GM12865 (cell line): ENCODE measurements around the gene PCBD2.
"Not testable (repeated sequence)": the region's sequence is repeated elsewhere in the genome, so short reads cannot be mapped to it uniquely, and the experiment has no call there.

Source experiments
- DNase-seq: peaks from one replicate; pipeline ENCODE4 v3.0.0; 2010; ENCODE audit warnings: low read depth
- H3K4me3 ChIP-seq: 2 replicates; pipeline ENCODE4 v1.5.1; 2011; ENCODE audit warnings: mild to moderate bottlenecking, low read depth, low read length, control low read depth
- CTCF ChIP-seq: IDR thresholded peaks from 2 replicates; pipeline ENCODE4 v1.5.1; 2011; ENCODE audit warnings: low read length, control low read depth, low read depth, inconsistent platforms; ENCODE audit not compliant: insufficient read depth; ENCODE audit errors: missing control alignments

The PCBD2 gene

DNA sequence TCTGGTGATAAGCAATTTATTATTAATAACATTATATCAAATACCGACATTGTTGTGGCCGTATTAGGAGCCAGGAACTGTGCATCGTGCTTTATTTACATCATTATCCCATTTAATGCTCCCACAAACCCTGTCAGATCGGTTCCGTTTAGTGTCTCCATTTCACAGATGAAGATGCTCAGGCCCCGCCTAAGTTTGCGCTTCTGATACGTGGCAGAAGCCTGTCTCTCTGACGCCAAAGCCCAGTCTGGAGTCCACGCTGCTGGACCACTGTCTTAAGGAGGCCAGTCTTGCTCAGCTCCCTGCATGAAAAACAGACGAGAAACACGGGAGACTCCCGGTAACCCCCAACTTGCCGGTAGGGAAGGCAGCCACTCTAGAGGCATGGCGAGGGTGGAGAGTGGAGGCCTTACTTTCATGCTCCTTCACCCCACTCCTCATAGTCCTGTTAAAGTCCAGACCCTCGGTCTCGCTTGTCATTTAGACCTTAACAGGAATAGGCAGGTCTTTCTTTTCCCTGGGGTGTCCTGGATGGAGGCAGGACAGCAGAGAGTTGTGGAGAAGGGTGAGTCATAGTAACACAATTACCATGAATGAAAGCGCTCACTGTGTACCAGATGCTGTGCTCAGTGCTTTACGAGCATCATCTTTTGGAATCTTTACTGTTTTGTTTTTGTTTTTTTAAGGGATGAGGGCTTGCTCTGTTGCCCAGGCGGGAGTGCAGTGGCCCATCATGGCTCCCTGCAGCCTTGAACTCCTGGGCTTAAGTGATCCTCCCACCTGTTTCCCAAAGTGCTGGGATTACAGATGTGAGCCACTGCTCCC is 29.9 kb upstream of the PCBD2 start:
- H3K4me3 ChIP-seq, result peak overlapping the region; percentile 95
- TF ChIP-seq CTCF, result no peak
- peak; percentile 73 for DNase-seq

- H3K4me3 ChIP-seq, result no peak overlapping the region
- DNase-seq, result peak; percentile 69
- TF ChIP-seq CTCF, result no peak
Measured at GRCh38 chr5:134877159-134877558, 27.8 kb upstream of the PCBD2 start.

DNA sequence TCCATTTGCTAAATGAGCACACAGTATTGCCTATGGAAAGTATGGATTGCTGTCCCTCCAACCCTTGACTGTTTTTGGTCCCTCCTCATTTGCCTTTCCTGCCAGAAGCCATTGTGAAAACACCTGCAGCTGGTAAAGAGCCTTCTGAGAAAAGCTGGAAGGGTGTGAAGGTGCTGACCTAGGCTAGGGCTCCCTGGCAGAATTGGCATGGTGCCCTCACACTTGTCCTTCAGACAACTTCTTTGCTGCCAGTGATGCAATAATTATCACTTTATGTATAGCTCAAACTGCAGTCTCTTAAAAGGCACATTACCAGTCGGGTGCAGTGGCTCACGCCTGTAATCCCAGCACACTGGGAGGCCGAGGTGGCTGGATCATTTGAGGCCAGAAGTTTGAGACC is 26.5 kb upstream of the PCBD2 start:
- no peak for TF ChIP-seq CTCF
- H3K4me3 ChIP-seq, result no peak overlapping the region
- no peak for DNase-seq

DNA sequence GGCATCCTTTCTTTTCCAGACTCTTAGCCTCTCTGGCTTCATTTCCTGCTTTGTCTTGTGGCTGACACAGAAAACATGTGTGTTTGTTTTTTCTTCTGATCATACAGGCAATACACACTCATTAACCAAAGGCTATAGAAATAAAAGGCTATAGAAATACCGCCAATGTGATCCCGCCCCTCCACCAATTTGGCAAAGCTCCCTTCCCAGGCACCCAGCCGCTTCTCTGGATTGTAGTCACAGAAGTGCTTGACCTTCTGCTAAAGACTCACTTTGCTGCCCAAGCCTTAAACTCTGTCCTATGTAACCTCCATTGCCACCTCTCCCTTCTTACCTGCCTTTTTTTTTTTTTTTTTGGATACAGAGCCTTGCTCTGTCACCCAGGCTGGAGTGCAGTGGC is 25.5 kb upstream of the PCBD2 start:
- no peak for TF ChIP-seq CTCF
- no peak for DNase-seq
- H3K4me3 ChIP-seq, result no peak overlapping the region

- H3K4me3 ChIP-seq, DNase-seq: not testable (repeated sequence)
Measured at GRCh38 chr5:134880937-134881336, 24.0 kb upstream of the PCBD2 start.

- not testable (repeated sequence) for DNase-seq, H3K4me3 ChIP-seq
Measured at GRCh38 chr5:134881711-134882110, 23.2 kb upstream of the PCBD2 start.

DNA sequence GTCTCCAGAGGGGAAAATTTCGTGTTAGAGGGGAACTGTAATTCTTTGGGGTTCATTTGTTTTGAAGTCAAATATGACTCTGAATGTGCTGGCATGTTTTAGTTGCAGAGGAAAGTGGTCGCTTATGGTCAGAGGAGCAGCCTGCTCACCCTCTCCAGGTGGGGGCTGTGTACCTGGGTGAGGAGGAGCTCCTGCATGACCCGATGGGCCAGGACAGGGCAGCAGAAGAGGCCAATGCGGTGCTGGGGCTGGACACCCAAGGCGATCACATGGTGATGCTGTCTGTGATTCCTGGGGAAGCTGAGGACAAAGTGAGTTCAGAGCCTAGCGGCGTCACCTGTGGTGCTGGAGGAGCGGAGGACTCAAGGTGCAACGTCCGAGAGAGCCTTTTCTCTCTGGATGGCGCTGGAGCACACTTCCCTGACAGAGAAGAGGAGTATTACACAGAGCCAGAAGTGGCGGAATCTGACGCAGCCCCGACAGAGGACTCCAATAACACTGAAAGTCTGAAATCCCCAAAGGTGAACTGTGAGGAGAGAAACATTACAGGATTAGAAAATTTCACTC is 17.3 kb upstream of the PCBD2 start:
- H3K4me3 ChIP-seq, result no peak overlapping the region
- no peak for TF ChIP-seq CTCF
- no peak for DNase-seq

DNA sequence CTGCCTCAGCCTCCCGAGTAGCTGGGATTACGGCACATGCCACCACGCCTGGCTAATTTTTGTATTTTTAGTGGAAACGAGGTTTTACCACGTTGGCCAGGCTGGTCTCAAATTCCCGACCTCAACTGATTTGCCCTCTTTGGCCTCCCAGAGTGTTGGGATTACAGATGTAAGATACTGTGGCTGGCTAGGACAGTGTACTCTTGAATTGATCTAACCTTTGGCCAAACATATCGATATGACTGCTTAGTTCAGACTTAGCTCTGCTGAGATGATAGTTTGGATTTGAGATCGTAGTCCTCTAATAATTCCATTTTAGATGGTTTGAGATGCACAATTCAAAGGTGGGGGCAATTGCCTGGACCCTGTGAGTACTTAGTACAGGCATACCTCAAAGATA is 15.6 kb upstream of the PCBD2 start:
- no peak overlapping the region for H3K4me3 ChIP-seq
- TF ChIP-seq CTCF, result no peak
- DNase-seq, result no peak
